HepG2 (cell line): Measurements from ENCODE around the gene DUS2. TPM values are rescaled to one million over a fixed set of nuclear protein-coding genes. Genes with fewer than 3 reads are reported as not detected.

Experiments used
- ATAC-seq: fragments of 200-7000 bp; cut with Tn5 transposase; 3 replicates; pipeline ENCODE4 v1.9.1; 2020; ENCODE audit warnings: mild to moderate bottlenecking, moderate library complexity
- BruUV-seq: library from RNA; stranded (reverse); fragments of 400-500 nt; replicated peaks from 2 replicates; lab custom pipeline; 2021; lab: Mats Ljungman, UMichigan
- CTCF ChIA-PET: fragments of 300-600 bp; formaldehyde crosslinking; extraction: SDS; loops from one replicate; lab custom pipeline; 2021; ENCODE audit warnings: low total read pairs, inconsistent platforms, low intra/inter-chr PET ratio; lab: Yijun Ruan, JAX
- POLR2A ChIA-PET: fragments of 350-600 bp; sonication (Branson Sonifier 250); formaldehyde crosslinking; loops from one replicate; lab custom pipeline; 2020; ENCODE audit warnings: antibody characterized with exemption, inconsistent platforms; lab: Yijun Ruan, JAX
- DNase-seq: peaks from one replicate; pipeline ENCODE4 v3.0.0-alpha.2; 2015; ENCODE audit warnings: low spot score
- FAIRE-seq: peaks from 3 replicates; lab custom pipeline; 2011; peaks lifted over from hg19 to GRCh38; lab: Jason Lieb, UNC
- H2AFZ ChIP-seq: one replicate; pipeline ENCODE4 v1.6.1; 2011; ENCODE audit warnings: low read length, inconsistent platforms
- H3K27ac ChIP-seq: fragments of 300-600 bp; 3 replicates; pipeline ENCODE4 v1.8.0; 2011; ENCODE audit warnings: mixed run types, mild to moderate bottlenecking, mixed read lengths, low read length, inconsistent platforms; ENCODE audit not compliant: insufficient read depth; ENCODE audit errors: extremely low read length
- H3K27me3 ChIP-seq, 2 experiments: fragments of 200-600 bp in 1 of 2; 2 replicates in 1 of 2; 3 replicates in 1 of 2; pipeline versions ENCODE4 v1.6.0 to v1.8.0; 2011; ENCODE audit warnings: low read length in 2 of 2, mild to moderate bottlenecking in 2 of 2, moderate library complexity in 2 of 2, inconsistent platforms in 1 of 2; ENCODE audit not compliant: insufficient read depth in 2 of 2, control insufficient read depth in 1 of 2
- H3K36me3 ChIP-seq, 2 experiments: fragments of 200-600 bp in 1 of 2; replicated peaks in 1 of 2; 2 replicates in 1 of 2; 3 replicates in 1 of 2; pipeline versions ENCODE4 v1.5.1 to v1.8.0; 2011; ENCODE audit warnings: low read length in 2 of 2, inconsistent platforms in 1 of 2; ENCODE audit not compliant: insufficient read depth in 2 of 2, control insufficient read depth in 1 of 2
- H3K4me1 ChIP-seq: 2 replicates; pipeline ENCODE4 v1.5.1; 2012; ENCODE audit warnings: low read length, inconsistent platforms; ENCODE audit not compliant: insufficient read depth
- H3K4me2 ChIP-seq: 2 replicates; pipeline ENCODE4 v1.6.0; 2011; ENCODE audit warnings: low read depth, low read length, inconsistent platforms
- H3K4me3 ChIP-seq, 3 experiments: fragments of 200-600 bp in 1 of 3; sonication (generic), shearing (Covaris generic) in 1 of 3; replicated peaks in 1 of 3; 2 replicates each; pipeline ENCODE4 v1.5.1; 2011 to 2016; ENCODE audit warnings: low read length in 3 of 3, inconsistent platforms in 2 of 3, low read depth in 2 of 3, mild to moderate bottlenecking in 2 of 3, control low read depth in 1 of 3, mixed read lengths in 1 of 3; ENCODE audit not compliant: insufficient read depth in 1 of 3
- H3K79me2 ChIP-seq: one replicate; pipeline ENCODE4 v1.6.1; 2011; ENCODE audit warnings: low read length, inconsistent platforms; ENCODE audit not compliant: insufficient read depth
- H3K9ac ChIP-seq: 2 replicates; pipeline ENCODE4 v1.6.0; 2011; ENCODE audit warnings: mild to moderate bottlenecking, low read depth, low read length, inconsistent platforms; ENCODE audit not compliant: insufficient read depth
- H3K9me3 ChIP-seq: 2 replicates; pipeline ENCODE4 v1.5.1; 2012; ENCODE audit warnings: mild to moderate bottlenecking, low read length
- H4K20me1 ChIP-seq: 2 replicates; pipeline ENCODE4 v1.6.0; 2011; ENCODE audit warnings: inconsistent platforms, mild to moderate bottlenecking, low read length, moderate library complexity; ENCODE audit not compliant: insufficient read depth
- CC2D1A ChIP-seq: sonication (generic); formaldehyde crosslinking; IDR thresholded peaks from 2 replicates; pipeline ENCODE4 v1.8.1; 2023; ENCODE audit warnings: mild to moderate bottlenecking, missing genetic modification reagents
- ELF4 ChIP-seq: sonication (generic); formaldehyde crosslinking; IDR thresholded peaks from 2 replicates; pipeline ENCODE4 v1.5.0; 2020; ENCODE audit warnings: missing genetic modification reagents, mild to moderate bottlenecking, moderate library complexity, borderline replicate concordance
- HNRNPH1 ChIP-seq: fragments of 200-400 bp; formaldehyde crosslinking; optimal IDR thresholded peaks from 2 replicates; pipeline ENCODE3; 2017; ENCODE audit warnings: mild to moderate bottlenecking, low read depth, low read length
- KLF6 ChIP-seq: IDR thresholded peaks from 2 replicates; pipeline ENCODE4 v1.8.0; 2016; ENCODE audit warnings: missing biosample characterization, missing genetic modification reagents
- MAFK ChIP-seq, 2 experiments: IDR thresholded peaks in 1 of 2; conservative IDR thresholded peaks in 1 of 2; 2 replicates each; pipeline ENCODE4 v1.6.1; 2011; ENCODE audit warnings: improper control_type of control experiment in 2 of 2, low read length in 2 of 2
- POLR2AphosphoS5 ChIP-seq: IDR thresholded peaks from 2 replicates; pipeline ENCODE4 v1.6.1; 2012; ENCODE audit warnings: low read depth, low read length
- TOE1 ChIP-seq: sonication (generic); formaldehyde crosslinking; IDR thresholded peaks from 2 replicates; pipeline ENCODE4 v1.4.0; 2020; ENCODE audit warnings: mild to moderate bottlenecking, missing genetic modification reagents
- ZNF350 ChIP-seq: sonication (generic); formaldehyde crosslinking; IDR thresholded peaks from 2 replicates; pipeline ENCODE4 v1.4.0; 2020; ENCODE audit warnings: mild to moderate bottlenecking, low read depth, missing genetic modification reagents, borderline replicate concordance
- ZNF496 ChIP-seq: sonication (generic); formaldehyde crosslinking; IDR thresholded peaks from 2 replicates; pipeline ENCODE4 v1.8.1; 2023; ENCODE audit warnings: mild to moderate bottlenecking, moderate library complexity, missing genetic modification reagents; ENCODE audit not compliant: insufficient replicate concordance
- ZNF530 ChIP-seq: sonication (generic); formaldehyde crosslinking; IDR thresholded peaks from 2 replicates; pipeline ENCODE4 v1.5.0; 2020; ENCODE audit warnings: low read depth, mild to moderate bottlenecking, missing genetic modification reagents
- ZNF792 ChIP-seq: IDR thresholded peaks from 2 replicates; pipeline ENCODE4 v1.6.1; 2016
- ZNF879 ChIP-seq: sonication (generic); formaldehyde crosslinking; IDR thresholded peaks from 2 replicates; pipeline ENCODE4 v1.8.1; 2023; ENCODE audit warnings: missing genetic modification reagents
- ZNF891 ChIP-seq: sonication (generic); formaldehyde crosslinking; IDR thresholded peaks from 2 replicates; pipeline ENCODE4 v1.5.0; 2020; ENCODE audit warnings: mild to moderate bottlenecking, missing genetic modification reagents
- WGBS: methylation state at CpG from one replicate; pipeline ENCODE4 v1.1.6; 2017; ENCODE audit warnings: low lambda C conversion rate; 5-methylcytosine and 5-hydroxymethylcytosine counted together
- in situ Hi-C: cut with HindIII; loops from 2 replicates; pipeline ENCODE4 v1.10.0; 2017; ENCODE audit warnings: low pct_unique_long_range_greater_than_20kb; ENCODE audit not compliant: extremely low pct_ligation_motif_present
- intact Hi-C: fragments of 100-400 bp; cut with micrococcal nuclease; formaldehyde crosslinking; loops from one replicate; pipeline ENCODE4 v1.10.0; 2022; ENCODE audit not compliant: unreplicated experiment
- polyA plus RNA-seq, 8 experiments: library from polyadenylated mRNA; depleted of rRNA in 3 of 8; stranded (reverse) in 7 of 8; unstranded in 1 of 8; fragments of >200 nt; fragmentation: Illumina TruSeq in 4 of 8; extraction: Trizol in 4 of 8; gene quantifications; 2 replicates each; pipeline versions ENCODE4 v1.2.1 to v1.2.3, GENCODE V29; 2011 to 2016; ENCODE audit warnings: low read depth in 4 of 8, missing spikeins in 1 of 8, mixed read lengths in 1 of 8; ENCODE audit not compliant: insufficient read depth in 1 of 8
- total RNA-seq, 5 experiments: library from RNA; depleted of rRNA; stranded (reverse); fragments of >200 nt; fragmentation: Illumina TruSeq; extraction: Trizol; gene quantifications; 2 replicates each; pipeline ENCODE4 v1.2.3, GENCODE V29; 2016; ENCODE audit warnings: low read depth in 1 of 5
- TF ChIP-seq, protein P1 (sequence below): sonication (generic); formaldehyde crosslinking; IDR thresholded peaks from 2 replicates; pipeline ENCODE4 v1.8.0; 2022; ENCODE audit warnings: mild to moderate bottlenecking, missing genetic modification reagents; ENCODE audit not compliant: insufficient replicate concordance
- TF ChIP-seq, protein P2 (sequence below): sonication (generic); formaldehyde crosslinking; IDR thresholded peaks from 2 replicates; pipeline ENCODE4 v1.8.0; 2022; ENCODE audit warnings: missing genetic modification reagents, low read depth, mild to moderate bottlenecking, borderline replicate concordance

Gene DUS2
- total and polyA plus RNA-seq, 2 of the 13 experiments (the other 11 are each of a cell fraction or from before 2014, with no cell fraction given): 17.8 to 25.1 TPM

DNA sequence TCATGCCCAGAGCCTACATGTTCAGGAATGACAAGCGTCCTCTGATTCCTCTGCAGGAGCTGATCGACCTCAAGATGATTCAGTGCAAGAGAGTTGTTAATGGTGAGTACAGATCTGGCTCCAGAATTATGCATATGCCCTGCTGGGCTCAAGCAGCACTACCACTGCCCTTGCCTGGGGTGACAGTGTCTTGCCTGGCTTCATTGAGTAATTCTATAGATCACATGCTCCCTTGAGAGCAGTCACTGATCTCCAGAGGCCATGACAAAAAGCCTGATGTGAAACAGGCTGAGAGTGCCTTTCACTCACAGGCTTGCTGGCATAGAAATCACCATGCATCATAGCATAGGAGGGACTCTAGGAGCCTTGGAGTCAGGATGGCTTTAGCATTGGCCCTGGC is 26.4 kb downstream of the DUS2 start:
- Histone ChIP-seq H2AFZ (no peak overlapping the region), H4K20me1 (no peaks in the 10 kb centered on the region), H3K27ac (no peak overlapping the region), H3K9ac (no peak overlapping the region), H3K4me1 (peaks cover 21% of the 10 kb centered on the region), H3K36me3 (peaks cover 15 to 43% of the 10 kb centered on the region in 2 experiments), H3K9me3 (no peaks in the 10 kb centered on the region), H3K4me2 (no peak overlapping the region), H3K4me3 (no peak overlapping the region), H3K27me3 (no peaks in the 10 kb centered on the region), H3K79me2 (no peaks in the 10 kb centered on the region)
- BruUV-seq: no TSS peak
- POLR2A ChIA-PET: no interaction called here
- FAIRE-seq: no peak
- intact Hi-C loops (no loop called here), in situ Hi-C loops (loop anchor here (10.0 kb wide), 2 partner anchors 165 to 235 kb away; partner anchors contain the start of gene NRN1L)
- 94% methylated on average over 2 of the region's 2 CpGs for WGBS
- CTCF ChIA-PET: no interaction called here
- TF ChIP-seq ZNF879 (CRISPR knock-in tag): no peak
- TF ChIP-seq KLF6 (CRISPR knock-in tag): no peak
- DNase-seq: no peak
- ATAC-seq: no peak

DNA sequence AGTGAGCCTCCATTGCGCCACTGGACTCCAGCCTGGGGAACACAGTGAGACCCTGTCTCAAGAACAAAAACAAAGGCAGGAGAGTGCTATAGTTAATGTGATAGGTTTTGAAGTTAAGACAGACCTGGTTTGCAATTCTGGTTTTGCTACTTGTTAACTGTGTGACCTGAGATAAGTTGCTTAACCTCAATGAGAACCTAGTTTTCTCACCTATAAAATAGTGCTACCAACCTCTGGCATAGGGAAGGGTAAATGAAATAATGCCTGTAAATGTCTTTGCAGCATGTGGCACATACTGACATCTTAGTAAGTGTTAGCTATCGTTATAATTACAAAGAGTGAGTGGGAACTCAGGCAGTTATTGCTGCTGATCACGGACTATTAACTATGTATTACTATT is 32.3 kb downstream of the DUS2 start:
- Histone ChIP-seq H4K20me1 (no peaks in the 10 kb centered on the region), H3K79me2 (no peaks in the 10 kb centered on the region), H2AFZ (no peak overlapping the region), H3K27me3 (no peaks in the 10 kb centered on the region), H3K4me2 (no peak overlapping the region), H3K4me1 (peaks cover 13% of the 10 kb centered on the region), H3K36me3 (peaks cover 19 to 56% of the 10 kb centered on the region in 2 experiments), H3K9ac (no peak overlapping the region), H3K9me3 (no peaks in the 10 kb centered on the region), H3K27ac (no peak overlapping the region), H3K4me3 (no peak overlapping the region)
- CTCF ChIA-PET: no interaction called here
- 99% methylated on average over 3 of the region's 3 CpGs for WGBS
- TF ChIP-seq MAFK (conservative IDR thresholded peaks at IDR 0.05 in 1 of 2, IDR thresholded peaks at IDR 0.05 in 1 of 2; ENCODE audit: low read length in 2 of 2) (no peak), HNRNPH1 (no peak), CC2D1A (CRISPR knock-in tag) (no peak), ZNF530 (CRISPR knock-in tag) (no peak), ELF4 (CRISPR knock-in tag) (no peak), TOE1 (no peak), ZNF891 (CRISPR knock-in tag) (no peak), ZNF350 (CRISPR knock-in tag) (no peak), ZNF496 (no peak), ZNF792 (CRISPR knock-in tag) (no peak), POLR2AphosphoS5 (no peak)
- TF ChIP-seq, protein P1, sequence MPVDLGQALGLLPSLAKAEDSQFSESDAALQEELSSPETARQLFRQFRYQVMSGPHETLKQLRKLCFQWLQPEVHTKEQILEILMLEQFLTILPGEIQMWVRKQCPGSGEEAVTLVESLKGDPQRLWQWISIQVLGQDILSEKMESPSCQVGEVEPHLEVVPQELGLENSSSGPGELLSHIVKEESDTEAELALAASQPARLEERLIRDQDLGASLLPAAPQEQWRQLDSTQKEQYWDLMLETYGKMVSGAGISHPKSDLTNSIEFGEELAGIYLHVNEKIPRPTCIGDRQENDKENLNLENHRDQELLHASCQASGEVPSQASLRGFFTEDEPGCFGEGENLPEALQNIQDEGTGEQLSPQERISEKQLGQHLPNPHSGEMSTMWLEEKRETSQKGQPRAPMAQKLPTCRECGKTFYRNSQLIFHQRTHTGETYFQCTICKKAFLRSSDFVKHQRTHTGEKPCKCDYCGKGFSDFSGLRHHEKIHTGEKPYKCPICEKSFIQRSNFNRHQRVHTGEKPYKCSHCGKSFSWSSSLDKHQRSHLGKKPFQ (CRISPR knock-in tag): no peak
- TF ChIP-seq, protein P2, sequence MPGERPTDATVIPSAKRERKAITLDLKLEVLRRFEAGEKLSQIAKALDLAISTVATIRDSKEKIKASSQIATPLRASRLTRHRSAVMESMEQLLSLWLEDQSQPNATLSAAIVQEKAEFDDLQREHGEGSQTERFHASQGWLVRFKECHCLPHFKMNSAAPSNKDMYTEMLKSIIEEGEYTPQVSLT (CRISPR knock-in tag): no peak
- no TSS peak for BruUV-seq
- no peak for ATAC-seq
- no peak for FAIRE-seq
- DNase-seq: no peak
- in situ Hi-C loops: no loop called here
- intact Hi-C loops: no loop called here
- POLR2A ChIA-PET: no interaction called here
